ENCODE results near the gene KCNH1.

The KCNH1 gene

DNA sequence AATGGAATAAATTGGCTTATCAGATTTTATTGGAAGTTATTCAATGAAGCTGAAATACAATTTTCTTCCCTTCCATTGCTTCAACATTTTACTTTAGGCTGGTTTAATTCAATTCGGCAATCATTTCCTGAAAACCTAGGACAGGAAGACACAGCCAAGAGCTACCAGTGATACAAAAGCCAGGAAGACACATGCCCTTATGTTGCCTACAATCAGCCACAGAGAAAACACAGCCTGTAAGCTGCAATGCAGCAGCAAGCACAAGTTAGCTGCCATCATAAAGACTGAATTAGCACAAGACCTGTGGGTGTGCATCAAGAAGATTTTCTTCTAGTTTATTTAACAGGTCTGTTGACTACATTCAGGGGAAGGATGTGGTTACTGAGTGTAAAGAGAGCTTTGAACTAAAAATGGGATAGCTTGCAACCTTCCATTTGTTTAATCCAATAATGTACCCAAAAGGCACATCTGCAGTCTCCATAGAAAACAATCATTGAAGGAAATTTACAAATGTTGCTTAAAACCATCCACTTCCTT is 193.8 kb downstream of the KCNH1 start:
- TF ChIP-seq, protein P1, sequence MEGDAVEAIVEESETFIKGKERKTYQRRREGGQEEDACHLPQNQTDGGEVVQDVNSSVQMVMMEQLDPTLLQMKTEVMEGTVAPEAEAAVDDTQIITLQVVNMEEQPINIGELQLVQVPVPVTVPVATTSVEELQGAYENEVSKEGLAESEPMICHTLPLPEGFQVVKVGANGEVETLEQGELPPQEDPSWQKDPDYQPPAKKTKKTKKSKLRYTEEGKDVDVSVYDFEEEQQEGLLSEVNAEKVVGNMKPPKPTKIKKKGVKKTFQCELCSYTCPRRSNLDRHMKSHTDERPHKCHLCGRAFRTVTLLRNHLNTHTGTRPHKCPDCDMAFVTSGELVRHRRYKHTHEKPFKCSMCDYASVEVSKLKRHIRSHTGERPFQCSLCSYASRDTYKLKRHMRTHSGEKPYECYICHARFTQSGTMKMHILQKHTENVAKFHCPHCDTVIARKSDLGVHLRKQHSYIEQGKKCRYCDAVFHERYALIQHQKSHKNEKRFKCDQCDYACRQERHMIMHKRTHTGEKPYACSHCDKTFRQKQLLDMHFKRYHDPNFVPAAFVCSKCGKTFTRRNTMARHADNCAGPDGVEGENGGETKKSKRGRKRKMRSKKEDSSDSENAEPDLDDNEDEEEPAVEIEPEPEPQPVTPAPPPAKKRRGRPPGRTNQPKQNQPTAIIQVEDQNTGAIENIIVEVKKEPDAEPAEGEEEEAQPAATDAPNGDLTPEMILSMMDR (conservative IDR thresholded peaks at IDR 0.05; ENCODE audit: low read depth, low read length), result no peak
- no peak overlapping the region for H3K4me3 ChIP-seq (ENCODE audit: low read length)
- DNase-seq (ENCODE audit: low read depth), result no peak

DNA sequence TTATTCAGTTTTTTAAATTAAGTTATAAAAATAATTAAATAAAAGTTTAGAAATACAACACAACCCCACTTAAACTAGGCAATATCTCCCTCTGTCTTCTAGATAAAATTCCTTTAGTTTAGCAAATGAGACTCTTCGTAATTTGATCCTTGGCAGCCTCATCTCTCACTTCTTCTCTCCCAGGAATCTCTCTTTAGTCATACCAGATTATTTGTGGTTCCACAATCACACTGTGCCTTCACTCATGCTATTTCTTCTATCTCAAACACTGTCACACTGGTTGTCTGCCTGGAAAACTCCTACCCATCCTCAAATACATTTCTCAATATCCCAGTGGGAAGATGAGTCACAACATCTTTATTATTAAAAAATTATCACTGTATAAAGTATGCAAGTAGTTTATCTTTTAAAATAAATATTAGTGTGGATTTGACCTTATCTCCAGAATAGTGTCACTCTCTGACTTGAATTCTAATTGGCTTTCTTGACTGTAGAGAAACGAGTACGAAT is 195.5 kb downstream of the KCNH1 start:
- TF ChIP-seq, protein P1 (conservative IDR thresholded peaks at IDR 0.05; ENCODE audit: low read depth, low read length), result no peak

DNA sequence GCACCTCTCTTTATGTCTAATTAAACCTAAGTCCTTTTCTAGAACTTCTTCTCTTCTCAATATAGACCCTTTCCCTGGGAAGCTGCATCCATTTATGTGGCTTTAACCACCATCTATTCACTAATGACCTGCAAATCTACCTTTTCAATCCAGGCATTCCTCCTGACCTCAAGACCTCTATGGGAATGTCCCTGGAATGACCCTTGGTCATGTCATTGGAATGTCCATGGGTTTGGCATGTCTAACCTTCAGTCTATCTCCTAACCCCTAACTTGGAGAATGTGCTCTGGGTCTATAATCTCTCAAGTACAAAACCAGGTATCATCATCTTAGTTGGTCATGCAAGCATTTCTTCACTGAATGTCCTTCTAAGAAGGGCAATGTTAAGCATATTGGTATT is 196.1 kb downstream of the KCNH1 start:
- H3K4me3 ChIP-seq (ENCODE audit: low read length), result no peak overlapping the region
- TF ChIP-seq, protein P1 (conservative IDR thresholded peaks at IDR 0.05; ENCODE audit: low read depth, low read length), result no peak
- DNase-seq (ENCODE audit: low read depth), result no peak

More for the DNA sequence above, 195.5 kb downstream of the KCNH1 start:
- no peak overlapping the region for H3K4me3 ChIP-seq (ENCODE audit: low read length)
- DNase-seq (ENCODE audit: low read depth), result no peak

DNA sequence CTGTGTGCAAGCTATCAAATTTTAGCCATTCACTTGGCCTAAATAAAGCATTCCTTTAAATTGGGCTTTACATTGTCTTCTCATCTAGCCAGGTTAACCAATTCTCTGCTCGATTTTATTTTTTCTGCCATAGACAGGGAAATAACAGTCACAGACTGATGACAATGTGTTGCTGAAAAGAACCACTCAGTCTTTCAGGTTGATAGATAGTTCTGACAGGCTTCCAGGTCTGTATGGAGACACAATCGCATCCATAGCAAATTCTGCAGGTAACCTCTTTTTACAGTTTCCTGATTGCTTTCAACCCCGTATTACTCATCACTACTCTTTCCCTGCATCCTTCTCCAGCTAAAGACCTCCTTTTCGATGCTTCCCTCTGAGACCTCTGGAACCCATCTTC is 198.0 kb downstream of the KCNH1 start:
- no peak overlapping the region for H3K4me3 ChIP-seq (ENCODE audit: low read length)
- no peak for DNase-seq (ENCODE audit: low read depth)
- TF ChIP-seq, protein P1 (conservative IDR thresholded peaks at IDR 0.05; ENCODE audit: low read depth, low read length), result no peak

DNA sequence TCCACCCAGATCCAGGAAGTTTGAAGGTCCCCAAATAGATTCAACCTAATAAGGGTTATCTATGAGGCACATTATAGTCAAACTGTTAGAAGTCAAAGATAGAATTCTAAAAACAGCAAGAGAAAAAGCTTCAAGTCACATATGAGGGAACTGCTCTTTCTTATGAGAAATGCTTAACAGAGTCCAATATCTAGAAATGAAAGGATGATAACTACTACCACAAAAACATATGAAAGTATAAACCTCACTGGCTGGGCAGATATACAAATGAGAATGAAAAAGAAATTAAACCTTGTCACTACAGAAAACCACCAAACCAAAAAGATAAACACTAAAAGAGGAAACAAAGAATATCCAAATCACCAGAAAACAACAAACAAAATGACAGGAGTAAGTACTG is 201.8 kb downstream of the KCNH1 start:
- TF ChIP-seq, protein P1 (conservative IDR thresholded peaks at IDR 0.05; ENCODE audit: low read depth, low read length), result no peak
- DNase-seq (ENCODE audit: low read depth), result no peak
- H3K4me3 ChIP-seq (ENCODE audit: low read length), result no peak overlapping the region

DNA sequence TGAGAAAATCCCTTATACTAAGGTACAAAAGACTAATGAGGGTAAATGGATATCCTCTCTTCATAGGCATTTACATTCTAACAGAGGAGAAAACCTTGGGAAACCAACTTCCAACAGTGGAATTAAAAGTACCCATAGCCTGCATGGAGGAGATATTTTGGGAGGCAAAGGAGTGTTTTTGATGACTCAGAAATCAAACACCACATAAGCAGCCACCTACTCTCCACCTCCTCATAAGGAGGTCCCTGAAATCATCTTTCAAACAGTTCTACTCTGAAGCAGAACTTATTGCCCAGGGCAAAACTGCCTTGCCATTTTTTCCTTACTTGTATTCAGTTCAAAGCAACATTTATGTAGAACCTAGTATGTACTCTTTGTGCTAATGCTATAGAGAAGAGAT is 211.3 kb downstream of the KCNH1 start:
- no peak overlapping the region for H3K4me3 ChIP-seq (ENCODE audit: low read length)
- no peak for DNase-seq (ENCODE audit: low read depth)
- TF ChIP-seq, protein P1 (conservative IDR thresholded peaks at IDR 0.05; ENCODE audit: low read depth, low read length), result no peak

All from retinal pigment epithelial cell (primary cell).